K562 (cell line): Measurements from ENCODE around the gene MUCL3. TPM values are rescaled to one million over a fixed set of nuclear protein-coding genes. Genes with fewer than 3 reads are reported as not detected.

ENCODE experiments used
- ESRRA ChIP-seq: fragments of 450-650 bp; IDR thresholded peaks from 2 replicates; pipeline ENCODE4 v1.6.1; 2014; ENCODE audit warnings: low read depth, mild to moderate bottlenecking, moderate library complexity, borderline replicate concordance
- ETV6 ChIP-seq, 3 experiments: fragments of 150-350 bp in 1 of 3; sonication (generic) in 1 of 3; formaldehyde crosslinking in 1 of 3; IDR thresholded peaks; 2 replicates each; pipeline versions ENCODE4 v1.6.1 to v1.8.0; 2014 to 2022; ENCODE audit warnings: borderline replicate concordance in 2 of 3, low read depth in 2 of 3, antibody characterized with exemption in 1 of 3, low read length in 1 of 3, mild to moderate bottlenecking in 1 of 3, missing genetic modification reagents in 1 of 3
- FOXK2 ChIP-seq, 2 experiments: fragments of 450-650 bp; IDR thresholded peaks in 1 of 2; conservative IDR thresholded peaks in 1 of 2; 2 replicates each; pipeline ENCODE4 v1.6.1; 2016; ENCODE audit warnings: low read depth in 2 of 2, mild to moderate bottlenecking in 1 of 2
- HDAC2 ChIP-seq: fragments of 450-650 bp; IDR thresholded peaks from 2 replicates; pipeline ENCODE4 v1.6.1; 2016; ENCODE audit warnings: mild to moderate bottlenecking
- KAT2B ChIP-seq: IDR thresholded peaks from one replicate; pipeline ENCODE4 v1.6.1; 2012; ENCODE audit warnings: low read depth, mild to moderate bottlenecking, control low read depth, inconsistent platforms, low read length, moderate library complexity
- POLR3G ChIP-seq: IDR thresholded peaks from 2 replicates; pipeline ENCODE4 v1.6.1; 2011; ENCODE audit not compliant: insufficient read length, insufficient replicate concordance; ENCODE audit errors: extremely low read depth
- RFX1 ChIP-seq: fragments of 450-650 bp; IDR thresholded peaks from 2 replicates; pipeline ENCODE4 v1.6.1; 2016; ENCODE audit warnings: mild to moderate bottlenecking, moderate library complexity
- RFX7 ChIP-seq: fragments of 250-450 bp; sonication (Bioruptor Pico); IDR thresholded peaks from 2 replicates; pipeline ENCODE4 v1.5.1; 2021; ENCODE audit warnings: mild to moderate bottlenecking
- SAP30 ChIP-seq: fragments of 200-600 bp; sonication (generic); IDR thresholded peaks from 2 replicates; pipeline ENCODE4 v1.6.1; 2012; ENCODE audit warnings: borderline replicate concordance, low read depth, mild to moderate bottlenecking, moderate library complexity, low read length, control low read depth, inconsistent platforms; ENCODE audit not compliant: insufficient read depth, poor library complexity, severe bottlenecking
- SMAD4 ChIP-seq: fragments of 250-450 bp; sonication (Bioruptor Pico); conservative IDR thresholded peaks from 2 replicates; pipeline ENCODE4 v1.8.0; 2021; ENCODE audit warnings: inconsistent platforms, mild to moderate bottlenecking, moderate library complexity
- SNIP1 ChIP-seq: fragments of 450-650 bp; IDR thresholded peaks from 2 replicates; pipeline ENCODE4 v1.7.1; 2017; ENCODE audit warnings: low read depth, mild to moderate bottlenecking
- TCF7 ChIP-seq: sonication (generic); IDR thresholded peaks from 2 replicates; pipeline ENCODE4 v1.6.1; 2016; ENCODE audit warnings: antibody characterized with exemption, borderline replicate concordance
- ZNF140 ChIP-seq: fragments of 250-450 bp; sonication (Bioruptor Pico); IDR thresholded peaks from 2 replicates; pipeline ENCODE4 v1.8.0; 2021; ENCODE audit warnings: moderate library complexity, mild to moderate bottlenecking, inconsistent platforms
- ZNF41 ChIP-seq: fragments of 250-450 bp; sonication (Bioruptor Pico); conservative IDR thresholded peaks from 2 replicates; pipeline ENCODE4 v1.4.0; 2020; ENCODE audit warnings: mild to moderate bottlenecking
- ZNF696 ChIP-seq: fragments of 250-450 bp; sonication (Bioruptor Pico); conservative IDR thresholded peaks from 2 replicates; pipeline ENCODE4 v1.4.0; 2020; ENCODE audit warnings: mild to moderate bottlenecking, moderate library complexity
- polyA plus RNA-seq, 8 experiments: library from polyadenylated mRNA; depleted of rRNA in 4 of 8; stranded (reverse) in 5 of 8; unstranded in 3 of 8; fragments of >200 nt; fragmentation: Nextera tagmentation in 2 of 8; fragmentation: Illumina TruSeq in 1 of 8; extraction: Ambion mirVana in 2 of 8; extraction: Trizol in 1 of 8; gene quantifications; 2 replicates each; pipeline versions ENCODE4 v1.2.1 to v1.2.3, GENCODE V29; 2011 to 2014; ENCODE audit warnings: inconsistent platforms in 1 of 8, missing spikeins in 1 of 8
- total RNA-seq, 7 experiments: library from RNA; depleted of rRNA in 6 of 7; stranded (reverse); fragments of >200 nt in 6 of 7; fragmentation: Illumina TruSeq in 2 of 7; extraction: Trizol in 2 of 7; gene quantifications; 2 replicates each; pipeline versions ENCODE4 v1.2.1 to v1.2.3, GENCODE V29; 2011 to 2021; ENCODE audit warnings: low replicate concordance in 1 of 7
- TF ChIP-seq, protein P1 (sequence below): fragments of 450-650 bp; IDR thresholded peaks from 2 replicates; pipeline ENCODE4 v1.6.1; 2017; ENCODE audit warnings: mild to moderate bottlenecking, moderate library complexity
- TF ChIP-seq, protein P2 (sequence below), 2 experiments: fragments of 150-350 bp in 1 of 2; IDR thresholded peaks; 2 replicates each; pipeline ENCODE4 v1.6.1; 2012 to 2016; ENCODE audit warnings: low read depth in 2 of 2, low read length in 2 of 2, mild to moderate bottlenecking in 1 of 2, moderate library complexity in 1 of 2
- TF ChIP-seq, protein P3 (sequence below): sonication (generic); formaldehyde crosslinking; IDR thresholded peaks from 2 replicates; pipeline ENCODE4 v1.9.0; 2022; ENCODE audit warnings: mild to moderate bottlenecking, missing genetic modification reagents
- TF ChIP-seq, protein P4 (sequence below): fragments of 250-450 bp; sonication (Bioruptor Pico); IDR thresholded peaks from 2 replicates; pipeline ENCODE4 v1.8.0; 2021; ENCODE audit warnings: borderline replicate concordance, mild to moderate bottlenecking, moderate library complexity; ENCODE audit not compliant: poor library complexity, severe bottlenecking

The MUCL3 gene
- total and polyA plus RNA-seq, 9 of the 15 experiments (the other 6 are each of a cell fraction or from before 2014, with no cell fraction given), result 0.07 TPM; not detected in 8

DNA sequence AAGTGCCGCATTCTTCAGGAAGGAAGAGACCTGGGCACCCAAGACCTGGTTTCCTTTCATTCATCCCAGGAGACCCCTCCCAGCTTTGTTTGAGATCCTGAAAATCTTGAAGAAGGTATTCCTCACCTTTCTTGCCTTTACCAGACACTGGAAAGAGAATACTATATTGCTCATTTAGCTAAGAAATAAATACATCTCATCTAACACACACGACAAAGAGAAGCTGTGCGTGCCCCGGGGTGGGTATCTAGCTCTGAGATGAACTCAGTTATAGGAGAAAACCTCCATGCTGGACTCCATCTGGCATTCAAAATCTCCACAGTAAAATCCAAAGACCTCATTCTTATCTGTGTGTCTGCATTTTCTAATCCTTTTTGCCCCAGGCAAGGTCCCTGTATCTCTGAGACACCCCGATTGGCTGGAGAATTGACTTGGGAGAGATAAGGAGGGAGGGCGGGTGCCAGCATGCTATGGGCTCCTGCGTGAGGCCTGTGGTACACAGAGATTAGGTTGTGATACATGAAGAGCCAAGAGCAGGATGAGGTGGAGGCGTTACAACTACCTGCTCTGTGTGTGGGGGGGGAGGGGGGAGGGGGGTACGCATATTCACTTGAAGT lies 47.5 kb downstream of the MUCL3 start (continued):
- TF ChIP-seq POLR3G (no peak), RFX7 (CRISPR knock-in tag) (no peak), HDAC2 (peak; percentile 88), ZNF41 (CRISPR knock-in tag) (no peak), TCF7 (no peak), SNIP1 (no peak), ZNF140 (CRISPR knock-in tag) (no peak), KAT2B (no peak), ZNF696 (no peak), ESRRA (no peak), FOXK2 (conservative IDR thresholded peaks at IDR 0.05 in 1 of 2, IDR thresholded peaks at IDR 0.05 in 1 of 2; ENCODE audit: low read depth in 2 of 2) (no peak), ETV6 (IDR thresholded peaks at IDR 0.05; ENCODE audit: borderline replicate concordance in 1 of 2, low read depth in 2 of 2, low read length in 1 of 2) (no peak), ETV6 (CRISPR knock-in tag; IDR thresholded peaks at IDR 0.05; ENCODE audit: borderline replicate concordance) (no peak), SAP30 (no peak), RFX1 (no peak), SMAD4 (CRISPR knock-in tag) (peak; percentile 78)
- TF ChIP-seq, protein P1, sequence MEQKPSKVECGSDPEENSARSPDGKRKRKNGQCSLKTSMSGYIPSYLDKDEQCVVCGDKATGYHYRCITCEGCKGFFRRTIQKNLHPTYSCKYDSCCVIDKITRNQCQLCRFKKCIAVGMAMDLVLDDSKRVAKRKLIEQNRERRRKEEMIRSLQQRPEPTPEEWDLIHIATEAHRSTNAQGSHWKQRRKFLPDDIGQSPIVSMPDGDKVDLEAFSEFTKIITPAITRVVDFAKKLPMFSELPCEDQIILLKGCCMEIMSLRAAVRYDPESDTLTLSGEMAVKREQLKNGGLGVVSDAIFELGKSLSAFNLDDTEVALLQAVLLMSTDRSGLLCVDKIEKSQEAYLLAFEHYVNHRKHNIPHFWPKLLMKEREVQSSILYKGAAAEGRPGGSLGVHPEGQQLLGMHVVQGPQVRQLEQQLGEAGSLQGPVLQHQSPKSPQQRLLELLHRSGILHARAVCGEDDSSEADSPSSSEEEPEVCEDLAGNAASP, result no peak
- TF ChIP-seq, protein P2, sequence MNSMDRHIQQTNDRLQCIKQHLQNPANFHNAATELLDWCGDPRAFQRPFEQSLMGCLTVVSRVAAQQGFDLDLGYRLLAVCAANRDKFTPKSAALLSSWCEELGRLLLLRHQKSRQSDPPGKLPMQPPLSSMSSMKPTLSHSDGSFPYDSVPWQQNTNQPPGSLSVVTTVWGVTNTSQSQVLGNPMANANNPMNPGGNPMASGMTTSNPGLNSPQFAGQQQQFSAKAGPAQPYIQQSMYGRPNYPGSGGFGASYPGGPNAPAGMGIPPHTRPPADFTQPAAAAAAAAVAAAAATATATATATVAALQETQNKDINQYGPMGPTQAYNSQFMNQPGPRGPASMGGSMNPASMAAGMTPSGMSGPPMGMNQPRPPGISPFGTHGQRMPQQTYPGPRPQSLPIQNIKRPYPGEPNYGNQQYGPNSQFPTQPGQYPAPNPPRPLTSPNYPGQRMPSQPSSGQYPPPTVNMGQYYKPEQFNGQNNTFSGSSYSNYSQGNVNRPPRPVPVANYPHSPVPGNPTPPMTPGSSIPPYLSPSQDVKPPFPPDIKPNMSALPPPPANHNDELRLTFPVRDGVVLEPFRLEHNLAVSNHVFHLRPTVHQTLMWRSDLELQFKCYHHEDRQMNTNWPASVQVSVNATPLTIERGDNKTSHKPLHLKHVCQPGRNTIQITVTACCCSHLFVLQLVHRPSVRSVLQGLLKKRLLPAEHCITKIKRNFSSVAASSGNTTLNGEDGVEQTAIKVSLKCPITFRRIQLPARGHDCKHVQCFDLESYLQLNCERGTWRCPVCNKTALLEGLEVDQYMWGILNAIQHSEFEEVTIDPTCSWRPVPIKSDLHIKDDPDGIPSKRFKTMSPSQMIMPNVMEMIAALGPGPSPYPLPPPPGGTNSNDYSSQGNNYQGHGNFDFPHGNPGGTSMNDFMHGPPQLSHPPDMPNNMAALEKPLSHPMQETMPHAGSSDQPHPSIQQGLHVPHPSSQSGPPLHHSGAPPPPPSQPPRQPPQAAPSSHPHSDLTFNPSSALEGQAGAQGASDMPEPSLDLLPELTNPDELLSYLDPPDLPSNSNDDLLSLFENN (IDR thresholded peaks at IDR 0.05; ENCODE audit: low read depth in 2 of 2, low read length in 2 of 2), result no peak; a peak in 1 of 4 replicates
- TF ChIP-seq, protein P3, sequence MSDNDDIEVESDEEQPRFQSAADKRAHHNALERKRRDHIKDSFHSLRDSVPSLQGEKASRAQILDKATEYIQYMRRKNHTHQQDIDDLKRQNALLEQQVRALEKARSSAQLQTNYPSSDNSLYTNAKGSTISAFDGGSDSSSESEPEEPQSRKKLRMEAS (CRISPR knock-in tag), result no peak
- TF ChIP-seq, protein P4, sequence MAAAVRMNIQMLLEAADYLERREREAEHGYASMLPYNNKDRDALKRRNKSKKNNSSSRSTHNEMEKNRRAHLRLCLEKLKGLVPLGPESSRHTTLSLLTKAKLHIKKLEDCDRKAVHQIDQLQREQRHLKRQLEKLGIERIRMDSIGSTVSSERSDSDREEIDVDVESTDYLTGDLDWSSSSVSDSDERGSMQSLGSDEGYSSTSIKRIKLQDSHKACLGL (CRISPR knock-in tag), result no peak
